Measurements from ENCODE around the gene WDR48.
"Not testable (repeated sequence)": the region's sequence is repeated elsewhere in the genome, so short reads cannot be mapped to it uniquely, and the experiment has no call there.

The WDR48 gene

DNA sequence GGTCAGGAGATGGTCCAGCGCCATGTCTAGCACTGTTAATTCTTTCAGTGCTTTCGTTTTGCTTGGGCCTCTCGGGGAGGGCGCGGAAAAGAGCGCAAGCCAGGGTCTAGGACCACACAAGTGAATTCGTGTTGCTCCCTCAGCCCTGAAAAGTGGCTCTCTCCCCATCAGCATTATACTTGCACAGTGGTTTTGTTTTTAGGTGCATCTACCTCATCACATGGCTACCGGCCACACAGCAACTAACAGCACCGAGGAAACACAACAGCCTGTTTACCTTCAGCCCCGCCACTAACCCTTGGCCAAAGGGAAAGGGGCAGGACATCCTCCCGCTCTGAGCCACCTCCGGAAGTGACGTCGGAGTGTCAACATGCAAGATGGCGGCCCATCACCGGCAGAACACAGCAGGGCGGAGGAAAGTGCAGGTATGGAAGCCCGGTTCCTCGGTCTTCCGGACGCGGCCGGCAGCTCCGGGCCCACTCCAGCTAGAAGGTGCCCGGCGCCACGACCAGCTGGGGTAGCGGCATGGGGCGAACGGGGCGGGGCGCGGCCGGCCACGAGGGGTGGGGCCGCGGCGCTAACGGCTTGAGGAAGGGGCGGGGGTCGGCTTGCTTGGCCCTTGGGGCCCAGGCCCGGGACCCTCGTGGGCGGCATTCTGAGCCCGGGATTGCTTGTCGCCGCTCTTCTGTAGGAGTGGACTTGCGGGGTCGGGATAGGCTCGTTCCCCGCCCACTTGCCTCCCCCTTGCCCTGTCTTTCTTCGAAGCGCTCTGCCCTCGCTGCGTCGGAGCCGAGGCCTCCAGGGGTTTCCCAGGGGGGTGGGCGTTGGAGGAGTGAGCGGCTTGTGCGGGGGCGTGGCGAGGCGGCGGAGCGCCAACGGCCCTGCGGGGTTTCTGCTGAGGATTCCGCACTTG is at the start of gene WDR48, which contains the start of gene SCN11A:
Gene WDR48, plus strand, starts transcription at position 368 of the 913 bp plus-strand sequence. Its CDS starts 10 bp downstream, at position 378.
Gene SCN11A, minus strand, starts transcription at position 296 of the 913 bp plus-strand sequence. CDS start 101,582 bp downstream, outside the sequence.
- peak; percentile 82 to 92 for DNase-seq (ENCODE audit: low read depth in 1 of 2, low spot score in 1 of 2)

DNA sequence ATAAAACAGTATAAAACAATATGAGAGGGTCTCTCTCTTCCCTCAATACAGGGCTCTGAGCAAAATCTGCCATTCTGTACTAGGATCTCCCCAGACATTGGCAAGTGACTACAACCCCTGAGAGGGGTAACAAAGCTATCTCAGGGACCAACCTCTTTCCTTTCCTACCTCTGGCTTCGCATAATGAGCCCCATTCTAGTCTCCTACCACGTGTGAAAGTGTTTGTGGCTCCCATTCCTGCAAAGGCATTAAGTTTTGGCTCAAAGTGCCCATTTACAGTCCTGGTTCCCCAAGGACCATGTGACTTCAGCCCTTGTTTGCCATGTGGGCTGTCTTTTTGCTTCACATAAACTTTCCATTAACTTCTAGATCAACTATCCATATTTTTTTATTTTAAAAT is 46.5 kb upstream of the WDR48 start:
- DNase-seq (ENCODE audit: low read depth in 1 of 2, low spot score in 1 of 2), result no peak

DNA sequence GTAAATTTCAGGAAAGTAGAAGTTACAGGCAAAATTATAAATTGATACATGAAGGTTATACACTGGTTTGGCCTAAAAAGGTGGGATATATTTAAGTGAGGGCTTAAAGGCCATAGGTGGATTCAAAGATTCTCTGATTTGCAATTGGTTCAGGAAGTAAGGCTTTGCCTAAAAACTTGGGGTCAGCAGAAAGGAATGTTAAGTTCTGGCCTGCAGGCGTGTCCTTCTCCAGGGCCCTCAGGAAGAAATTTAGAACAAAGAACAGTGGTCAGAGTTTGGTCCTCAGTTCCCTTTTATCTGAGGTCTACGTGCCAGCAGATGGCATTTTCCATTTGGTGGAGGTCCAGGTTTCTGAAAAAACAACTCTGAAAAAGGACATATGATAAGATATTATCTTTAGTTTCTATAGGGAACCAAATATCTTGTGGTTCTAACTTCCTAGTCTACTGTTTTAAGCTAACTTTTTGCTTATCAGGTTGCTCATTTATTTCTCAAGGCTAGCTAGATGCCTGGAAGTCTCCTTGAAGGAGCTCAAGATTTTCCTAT is 40.6 kb upstream of the WDR48 start:
- DNase-seq (ENCODE audit: low read depth in 1 of 2, low spot score in 1 of 2), result no peak

DNA sequence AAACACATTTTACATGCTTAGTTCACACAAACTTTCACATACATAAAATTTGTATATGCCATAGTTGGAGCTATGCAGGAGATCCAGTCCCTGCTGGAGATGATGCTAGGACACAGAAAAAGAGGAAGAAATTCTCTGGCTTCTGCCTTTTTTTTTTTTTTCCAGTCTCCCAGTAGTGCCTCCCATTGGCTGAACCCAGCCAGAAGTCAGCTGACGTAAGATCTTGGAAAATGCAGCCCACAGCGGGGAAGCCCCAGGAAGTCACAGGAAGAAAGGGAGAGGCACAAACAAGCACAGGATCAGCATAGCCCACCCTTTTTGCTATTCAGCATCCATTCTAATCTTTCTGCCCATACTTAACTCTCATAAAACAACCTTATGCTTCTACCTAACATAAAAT is 38.5 kb upstream of the WDR48 start:
- no peak for DNase-seq (ENCODE audit: low read depth in 1 of 2, low spot score in 1 of 2)

DNA sequence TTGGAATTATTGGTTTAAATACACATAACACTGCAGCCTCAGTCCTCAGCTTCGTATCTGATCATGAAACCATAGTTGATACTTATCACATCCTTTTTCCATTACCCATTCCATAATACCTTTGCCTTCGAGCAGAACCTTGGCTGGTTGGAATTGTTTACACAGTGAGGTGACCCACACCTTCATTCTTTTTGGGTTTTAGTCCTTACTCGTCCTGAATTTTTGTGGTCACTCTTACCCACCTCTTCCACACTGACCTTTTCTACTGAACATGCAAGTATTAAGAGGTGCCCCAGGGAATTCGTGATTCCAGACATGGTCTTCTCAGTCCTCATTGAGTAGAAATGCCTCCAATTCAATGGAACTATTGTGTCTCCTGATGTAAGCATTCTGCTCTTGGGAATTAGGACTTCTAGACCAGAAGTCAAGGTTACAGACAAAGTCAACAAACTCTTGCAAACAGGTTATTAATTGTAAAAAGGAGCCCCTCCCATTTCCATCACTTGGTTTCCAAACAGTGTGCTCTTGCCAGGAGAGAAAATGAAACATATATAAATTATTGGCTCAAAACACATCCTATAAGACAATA is 37.8 kb upstream of the WDR48 start:
- no peak for DNase-seq (ENCODE audit: low read depth in 1 of 2, low spot score in 1 of 2)

DNA sequence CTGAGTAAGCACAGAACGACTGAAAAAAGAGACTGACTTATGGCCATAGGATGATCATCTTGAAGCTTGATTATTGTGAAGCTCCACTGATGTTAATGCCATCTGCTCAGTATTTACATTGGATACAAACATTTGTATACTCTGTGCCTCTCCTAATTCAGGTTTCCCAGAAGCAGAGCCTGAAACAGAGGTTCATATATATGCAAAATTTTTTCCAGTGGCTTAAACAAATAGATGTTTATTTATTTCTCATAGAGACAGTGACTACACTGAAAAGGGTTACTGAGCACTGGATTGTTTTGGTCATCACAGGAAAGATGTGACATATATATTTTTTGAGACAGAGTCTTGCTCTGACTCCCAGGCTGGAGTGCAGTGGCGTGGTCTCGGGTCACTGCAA is 36.4 kb upstream of the WDR48 start:
- no peak for DNase-seq (ENCODE audit: low read depth in 1 of 2, low spot score in 1 of 2)

DNA sequence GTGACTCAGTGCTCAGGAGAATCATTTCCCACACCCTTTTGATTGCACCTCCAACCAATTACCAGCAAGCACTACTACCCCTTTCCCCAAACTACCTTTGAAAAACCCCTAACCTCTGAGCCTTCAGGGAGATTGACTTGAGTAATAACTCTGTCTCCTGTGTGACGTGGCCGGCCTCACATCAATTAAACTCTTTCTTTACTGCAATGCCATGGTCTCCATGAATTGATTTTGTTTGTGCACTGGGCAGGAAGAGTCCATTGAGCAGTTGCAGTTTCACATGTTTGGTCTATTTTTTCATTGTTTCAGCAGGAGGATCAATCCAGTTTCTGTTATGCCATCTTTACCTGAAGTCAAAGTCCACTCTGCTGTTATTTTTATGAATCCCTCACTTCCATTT is 32.5 kb upstream of the WDR48 start:
- no peak for DNase-seq (ENCODE audit: low read depth in 1 of 2, low spot score in 1 of 2)

DNA sequence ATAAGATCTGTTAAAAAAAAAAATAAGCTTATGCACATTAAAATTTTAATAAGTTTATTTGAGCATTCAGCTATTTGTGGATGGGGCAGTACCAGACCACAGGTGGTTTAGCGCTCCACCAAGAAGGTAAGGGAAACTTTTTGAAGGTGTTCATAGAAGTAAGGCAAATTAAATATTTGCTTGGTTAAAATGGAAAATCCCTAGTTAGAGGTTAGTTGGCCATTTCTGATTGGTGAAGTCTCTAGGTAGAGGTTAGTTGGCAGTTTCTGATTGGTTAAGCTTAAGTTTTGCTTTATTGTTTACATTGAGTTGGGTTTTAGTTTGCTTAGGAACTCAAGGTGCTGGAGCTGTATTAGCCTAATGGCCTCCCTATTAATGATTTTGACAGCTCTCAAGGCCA is 30.8 kb upstream of the WDR48 start:
- DNase-seq (ENCODE audit: low read depth in 1 of 2, low spot score in 1 of 2), result no peak

DNA sequence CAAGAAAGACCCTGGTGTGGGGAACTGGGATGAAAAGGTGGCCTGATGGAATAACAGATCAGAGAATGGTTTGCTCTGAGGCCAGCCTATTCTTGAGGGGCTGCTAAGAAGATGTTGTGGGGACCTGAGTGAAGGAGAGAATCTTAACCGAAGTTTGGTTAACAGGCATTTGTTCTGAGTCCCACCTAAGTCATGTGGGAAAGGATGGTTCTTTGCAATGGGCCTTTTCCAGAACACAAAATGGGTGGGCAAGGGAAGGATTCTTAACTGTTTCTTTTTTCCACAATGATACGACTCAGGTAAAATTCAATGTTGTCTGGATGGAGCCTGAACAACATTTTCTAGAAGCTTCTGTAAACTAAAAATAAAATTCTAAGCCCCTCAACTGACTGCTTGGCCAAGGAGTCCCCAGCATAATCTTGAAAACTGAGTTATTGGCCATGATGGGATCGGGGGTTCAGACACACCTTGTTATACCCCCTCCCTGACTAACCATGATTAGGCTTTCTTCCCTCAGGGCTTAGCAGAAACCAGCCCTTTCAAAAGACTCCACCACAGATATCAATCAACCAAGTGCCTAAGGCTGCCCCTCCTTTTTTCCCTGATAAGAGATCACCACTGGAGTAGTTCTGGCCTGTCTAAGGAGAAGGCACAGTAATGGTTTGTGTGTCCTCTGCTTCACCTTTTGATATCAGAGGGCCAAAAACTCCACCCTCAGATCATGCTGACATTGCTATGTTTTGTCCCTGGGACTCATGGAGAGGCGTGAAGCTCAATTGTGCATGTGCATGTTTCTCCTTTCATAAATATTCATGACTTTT is 30.1 kb upstream of the WDR48 start:
- no peak for DNase-seq (ENCODE audit: low read depth in 1 of 2, low spot score in 1 of 2)

DNA sequence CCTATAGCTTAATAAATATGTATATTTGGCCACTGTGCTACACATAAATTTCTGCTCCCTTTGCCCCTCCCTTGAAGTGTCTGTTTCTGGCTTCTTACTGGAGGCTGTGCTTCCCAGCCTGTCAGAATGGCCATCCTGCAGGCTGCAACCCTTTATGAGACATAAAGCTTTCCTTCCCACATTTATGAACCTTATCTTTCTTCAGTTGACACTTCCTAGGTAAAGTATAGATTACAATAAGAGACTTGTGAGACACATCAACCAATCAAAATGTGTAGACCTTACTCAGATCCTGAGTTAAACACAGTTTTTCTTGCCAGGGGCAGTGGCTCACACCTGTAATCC is 29.6 kb upstream of the WDR48 start:
- no peak for DNase-seq (ENCODE audit: low read depth in 1 of 2, low spot score in 1 of 2)

DNA sequence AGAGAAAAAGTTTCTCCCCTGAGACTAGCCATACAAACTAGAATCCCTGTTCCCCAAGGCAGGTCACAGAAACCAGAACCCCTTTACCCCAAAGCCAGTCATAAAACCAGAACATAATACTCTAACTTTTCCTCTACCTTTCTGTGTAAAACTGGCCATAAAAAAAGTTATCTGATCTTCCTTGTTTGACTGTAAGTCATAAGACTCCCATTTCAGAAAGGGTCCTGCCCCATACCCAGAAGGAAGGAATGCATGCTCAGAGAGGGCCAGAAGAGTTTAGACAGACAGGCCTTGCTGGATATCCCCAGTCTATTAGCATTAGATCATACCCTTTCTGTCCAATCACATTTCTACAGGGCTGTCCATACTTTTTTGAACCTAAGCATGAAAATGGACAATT is 27.3 kb upstream of the WDR48 start:
- DNase-seq (ENCODE audit: low read depth in 1 of 2, low spot score in 1 of 2), result no peak

DNA sequence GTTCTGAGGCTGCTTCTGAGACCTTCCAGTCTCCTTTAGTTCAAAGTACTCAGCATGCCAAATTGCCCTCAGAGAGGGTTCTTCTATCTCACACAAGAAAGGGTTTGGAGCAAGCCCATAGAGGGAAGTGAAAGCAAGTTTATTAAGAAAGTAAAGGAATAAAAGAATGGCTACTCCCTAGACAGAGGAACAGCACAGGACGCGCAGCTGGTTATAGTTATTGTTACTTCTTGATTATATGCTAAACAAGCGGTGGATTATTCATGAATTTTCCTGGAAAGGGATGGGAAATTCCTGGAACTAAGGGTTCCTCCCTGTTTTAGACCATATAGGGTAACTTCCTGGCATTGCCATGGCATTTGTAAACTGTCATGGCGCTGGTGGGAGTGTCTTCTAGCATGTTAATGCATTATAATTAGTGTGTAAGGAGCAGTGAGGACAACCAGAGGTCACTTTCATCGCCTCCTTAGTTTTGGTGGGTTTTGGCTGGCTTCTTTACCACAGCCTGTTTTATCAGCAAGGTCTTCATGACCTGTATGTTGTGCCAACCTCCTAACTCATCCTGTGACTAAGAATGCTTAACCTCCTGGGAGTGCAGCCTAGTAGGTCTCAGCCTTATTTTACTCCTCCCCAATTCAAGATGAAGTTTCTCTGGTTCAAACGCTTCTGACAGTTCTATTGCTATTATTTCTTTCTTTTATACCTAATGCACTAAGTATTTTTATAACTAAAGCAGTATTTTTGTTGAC is 26.4 kb upstream of the WDR48 start:
- no peak for DNase-seq (ENCODE audit: low read depth in 1 of 2, low spot score in 1 of 2)

DNA sequence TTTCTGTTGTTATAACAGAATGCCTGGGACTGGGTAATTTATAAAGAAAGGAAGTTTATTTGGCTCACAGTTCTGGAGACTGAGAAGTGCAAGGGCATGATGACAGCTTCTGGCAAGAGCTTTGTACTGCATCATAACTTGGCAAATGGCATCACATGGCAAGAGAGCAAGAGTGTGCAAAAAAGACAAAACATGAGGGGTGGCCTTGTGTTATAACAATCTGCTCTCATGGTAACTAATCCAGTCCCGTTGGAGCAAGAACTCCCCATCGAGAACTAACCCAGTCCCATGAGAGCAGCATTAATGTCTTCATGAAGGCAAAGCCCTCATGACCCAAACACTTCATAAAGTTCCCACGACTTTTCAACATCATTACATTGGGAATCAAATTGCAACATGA is 23.3 kb upstream of the WDR48 start:
- no peak for DNase-seq (ENCODE audit: low read depth in 1 of 2, low spot score in 1 of 2)

DNA sequence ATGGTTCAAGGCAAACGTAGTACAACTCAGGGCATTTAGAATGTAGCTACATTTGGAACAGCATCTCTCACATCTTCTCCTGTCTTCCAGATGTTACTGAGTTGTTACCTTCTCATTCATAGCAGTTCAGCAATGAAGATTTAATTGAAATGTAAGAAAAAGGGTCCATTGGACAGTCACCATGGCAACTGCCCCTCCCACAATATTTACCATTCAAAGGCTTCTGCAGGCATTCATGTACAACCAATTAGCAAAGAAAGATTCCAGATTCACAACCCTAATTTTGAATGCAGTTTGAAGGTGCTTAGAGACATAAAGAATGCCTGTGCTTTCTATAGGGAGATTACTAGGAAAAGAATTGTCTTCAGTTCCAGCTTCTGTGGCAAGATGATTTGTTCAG is 22.3 kb upstream of the WDR48 start:
- no peak for DNase-seq (ENCODE audit: low read depth in 1 of 2, low spot score in 1 of 2)

DNA sequence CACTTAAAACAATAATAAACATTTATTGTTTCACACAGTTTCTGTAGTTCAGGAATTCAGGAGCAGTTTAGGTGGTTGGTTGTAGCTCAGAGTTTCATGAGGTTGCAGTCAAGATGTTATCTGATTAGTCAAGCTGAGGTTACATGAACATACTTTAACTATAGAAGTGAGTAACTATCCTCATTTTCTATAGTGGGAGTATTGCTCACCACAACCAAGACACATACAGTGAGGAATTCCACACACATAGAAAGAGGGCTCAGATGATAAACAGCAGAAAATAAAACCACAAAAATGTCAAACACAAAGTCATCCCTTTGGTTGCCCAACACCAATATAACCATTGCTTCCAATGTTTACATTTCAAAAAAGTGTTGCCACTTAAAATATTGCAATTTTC is 13.7 kb upstream of the WDR48 start:
- DNase-seq (ENCODE audit: low read depth in 1 of 2, low spot score in 1 of 2), result no peak

DNA sequence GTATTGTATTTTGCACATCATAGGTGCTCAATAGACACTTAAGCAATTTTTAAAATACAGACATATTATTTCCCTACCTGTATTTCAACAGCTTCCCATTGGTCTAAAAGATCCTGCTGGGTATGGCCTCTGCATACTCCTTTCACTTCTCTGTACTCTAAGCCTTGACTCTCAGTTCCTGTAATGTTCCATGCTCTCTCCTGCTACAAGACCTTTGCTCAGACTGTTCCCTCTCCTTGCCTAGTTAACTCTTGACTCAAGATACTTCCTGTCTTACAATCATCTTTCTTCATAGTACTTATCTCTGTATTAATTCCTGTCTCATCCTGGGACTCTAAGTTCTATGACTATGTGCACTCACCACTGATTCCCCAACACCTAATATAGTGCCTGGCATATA is 1.8 kb upstream of the WDR48 start:
- DNase-seq (ENCODE audit: low read depth in 1 of 2, low spot score in 1 of 2), result no peak

DNA sequence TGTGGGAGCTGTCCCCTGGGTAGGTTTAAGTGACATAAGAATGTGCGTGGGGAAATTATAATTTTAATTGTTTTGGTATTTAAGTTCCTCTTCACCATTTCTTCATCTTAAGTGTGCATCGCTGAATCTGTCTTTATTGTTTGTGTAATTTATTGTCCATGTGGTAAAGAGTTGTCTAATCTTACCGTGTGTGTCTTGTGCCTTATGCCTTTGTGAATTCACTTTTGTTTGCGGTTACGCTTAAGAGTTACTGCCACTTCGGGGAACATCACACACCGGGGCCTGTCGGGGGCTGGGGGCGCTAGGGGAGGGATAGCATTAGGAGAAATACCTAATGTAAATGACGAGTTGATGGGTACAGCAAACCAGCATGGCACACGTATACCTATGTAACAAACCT is 767 bp downstream of the WDR48 start:
- DNase-seq (ENCODE audit: low read depth in 1 of 2, low spot score in 1 of 2), result no peak

DNA sequence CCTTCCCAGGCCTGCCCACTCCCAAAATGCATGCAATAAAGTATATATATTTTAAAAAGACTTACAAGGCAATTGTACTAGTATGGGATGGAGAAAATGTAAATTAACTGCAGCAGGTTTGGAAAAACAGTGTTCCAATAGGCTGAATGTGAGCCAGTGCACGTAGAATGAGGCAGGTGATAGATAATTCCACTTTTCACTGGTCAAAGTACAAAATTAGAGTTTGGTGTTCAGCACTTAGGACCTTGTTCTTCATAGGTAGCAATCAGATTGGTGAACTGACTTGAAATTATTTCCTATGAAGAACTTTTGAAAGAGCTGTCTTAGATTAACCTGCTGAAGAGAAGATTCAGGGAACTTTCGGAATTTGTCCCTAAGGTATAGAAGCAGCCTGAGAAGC is 1.9 kb downstream of the WDR48 start:
- no peak for DNase-seq (ENCODE audit: low read depth in 1 of 2, low spot score in 1 of 2)

DNA sequence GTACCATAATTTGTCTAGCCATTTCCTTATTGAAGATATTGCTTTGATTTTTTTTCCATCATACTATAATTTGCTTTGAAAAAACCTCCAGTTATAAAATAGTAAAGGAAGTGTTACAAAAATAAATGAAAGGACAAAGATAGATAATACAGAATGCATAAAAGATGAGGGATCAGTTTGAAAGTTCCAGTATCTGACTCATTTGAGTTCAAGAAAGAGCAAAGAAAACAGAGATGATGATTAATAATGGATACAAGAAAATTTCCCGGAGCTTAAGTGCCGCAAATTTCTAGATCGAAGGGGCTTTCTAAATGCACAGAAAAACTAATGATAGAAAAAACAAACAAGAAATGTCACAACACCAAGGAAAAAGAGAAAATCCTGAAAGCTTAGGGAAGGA is 4.3 kb downstream of the WDR48 start:
- DNase-seq (ENCODE audit: low read depth in 1 of 2, low spot score in 1 of 2), result no peak

DNA sequence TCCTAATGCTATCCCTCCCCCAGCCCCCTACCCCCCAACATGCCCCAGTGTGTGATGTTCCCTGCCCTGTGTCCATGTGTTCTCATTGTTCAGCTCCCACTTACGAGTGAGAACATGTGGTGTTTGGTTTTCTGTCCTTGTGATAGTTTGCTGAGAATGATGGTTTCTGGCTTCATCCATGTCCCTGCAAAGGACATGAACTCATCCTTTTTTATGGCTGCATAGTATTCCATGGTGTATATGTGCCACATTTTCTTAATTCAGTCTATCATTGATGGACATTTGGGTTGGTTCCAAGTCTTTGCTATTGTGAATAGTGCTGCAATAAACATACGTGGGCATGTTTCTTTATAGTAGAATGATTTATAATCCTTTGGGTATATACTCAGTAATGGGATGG is 9.4 kb downstream of the WDR48 start:
- not testable (repeated sequence) for DNase-seq (ENCODE audit: low read depth in 1 of 2, low spot score in 1 of 2)

DNA sequence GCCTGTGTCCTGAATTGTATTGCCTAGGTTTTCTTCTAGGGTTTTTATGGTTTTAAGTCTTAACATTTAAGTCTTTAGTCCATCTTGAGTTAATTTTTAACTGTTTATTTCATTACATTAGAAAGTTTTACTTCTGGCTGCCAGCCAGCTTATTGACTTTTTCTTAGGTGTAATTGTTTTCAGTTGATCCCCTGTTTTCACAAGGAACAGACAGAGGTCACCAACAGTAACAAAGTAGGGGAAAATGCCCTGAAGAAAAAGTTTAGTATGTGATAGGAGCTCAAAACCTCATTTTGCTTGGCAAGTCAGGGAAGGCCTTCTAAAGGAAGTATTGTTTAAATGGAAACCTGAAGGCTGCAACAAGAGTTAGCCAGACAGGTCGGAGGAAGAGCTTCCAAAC is 10.4 kb downstream of the WDR48 start:
- no peak for DNase-seq (ENCODE audit: low read depth in 1 of 2, low spot score in 1 of 2)

Measured in activated CD4-positive, alpha-beta T cell treated with anti-CD3 and anti-CD28 coated beads, Interleukin-2, amount 50 U/mL, for 24 hours (primary cell).